Stimulated activated CD4-positive, alpha-beta T cell treated with anti-CD3 and anti-CD28 coated beads, Interleukin-12 subunit alpha, Interleukin-12 subunit beta, amount 100 ng/mL, for 24 hours (primary cell): Measurements from ENCODE around the gene ATP5F1E.
A peak's percentile ranks its signal among the peaks of the same experiment; 100 is the strongest.

Experiments
- DNase-seq, 2 experiments: peaks; one replicate each; pipeline ENCODE4 v3.0.0-alpha.2; 2020; ENCODE audit warnings: low read depth in 2 of 2

The ATP5F1E gene

GRCh38 chr20:59005523-59006166 is 26.5 kb downstream of the ATP5F1E start:
- no peak for DNase-seq

GRCh38 chr20:59004763-59005522 is 27.2 kb downstream of the ATP5F1E start:
- no peak for DNase-seq

GRCh38 chr20:59004493-59004762 is 27.7 kb downstream of the ATP5F1E start:
- peak in 1 of 2 experiments; percentile 38 for DNase-seq

GRCh38 chr20:59003836-59004492 is 28.2 kb downstream of the ATP5F1E start:
- no peak for DNase-seq

- no peak for DNase-seq
Observed at GRCh38 chr20:59002874-59003399, 29.2 kb downstream of the ATP5F1E start.

- DNase-seq, result no peak
Observed at GRCh38 chr20:59002388-59002787, 29.7 kb downstream of the ATP5F1E start.

- no peak for DNase-seq
Observed at GRCh38 chr20:59001449-59002171, 30.5 kb downstream of the ATP5F1E start.

- no peak for DNase-seq
Observed at GRCh38 chr20:59001068-59001448, 31.1 kb downstream of the ATP5F1E start.

GRCh38 chr20:59000326-59000725 is 31.8 kb downstream of the ATP5F1E start:
- DNase-seq, result no peak

- DNase-seq, result no peak
Observed at GRCh38 chr20:58998656-58999055, 33.5 kb downstream of the ATP5F1E start.

- DNase-seq, result no peak
Observed at GRCh38 chr20:58997141-58997770, 34.9 kb downstream of the ATP5F1E start.

- DNase-seq, result no peak
Observed at GRCh38 chr20:58996226-58996611, 35.9 kb downstream of the ATP5F1E start.

GRCh38 chr20:58995461-58996225 is 36.5 kb downstream of the ATP5F1E start:
- no peak for DNase-seq

- DNase-seq, result no peak
Observed at GRCh38 chr20:58994390-58995159, 37.6 kb downstream of the ATP5F1E start.

- DNase-seq, result no peak
Observed at GRCh38 chr20:58993332-58994248, 38.5 kb downstream of the ATP5F1E start.

- no peak for DNase-seq
Observed at GRCh38 chr20:58992911-58993310, 39.2 kb downstream of the ATP5F1E start.

- no peak for DNase-seq
Observed at GRCh38 chr20:58991715-58992114, 40.4 kb downstream of the ATP5F1E start.

- no peak for DNase-seq
Observed at GRCh38 chr20:58990651-58991445, 41.3 kb downstream of the ATP5F1E start.
